ENCODE data around the gene SERPINB2.

SERPINB2 gene

GRCh38 chr18:63887424-63887823, at the start of gene SERPINB2:
TSS of gene SERPINB2 (plus strand) at chr18:63887705. CDS start at chr18:63891445, 3,740 bp downstream.
- DNase-seq (ENCODE audit: low read depth) = no peak

- DNase-seq (ENCODE audit: low read depth) = no peak
Measured at GRCh38 chr18:63843008-63843407, 44.5 kb upstream of the SERPINB2 start.

GRCh38 chr18:63844254-63844653, 43.3 kb upstream of the SERPINB2 start:
- DNase-seq (ENCODE audit: low read depth) = no peak

- no peak for DNase-seq (ENCODE audit: low read depth)
Measured at GRCh38 chr18:63848159-63848558, 39.3 kb upstream of the SERPINB2 start.

GRCh38 chr18:63850020-63850419, 37.5 kb upstream of the SERPINB2 start:
- no peak for DNase-seq (ENCODE audit: low read depth)

- DNase-seq (ENCODE audit: low read depth) = no peak
Measured at GRCh38 chr18:63850636-63851035, 36.9 kb upstream of the SERPINB2 start.

- DNase-seq (ENCODE audit: low read depth) = no peak
Measured at GRCh38 chr18:63858456-63858855, 29.0 kb upstream of the SERPINB2 start.

- DNase-seq (ENCODE audit: low read depth) = no peak
Measured at GRCh38 chr18:63859781-63860475, 27.6 kb upstream of the SERPINB2 start.

GRCh38 chr18:63860531-63860930, 27.0 kb upstream of the SERPINB2 start:
- DNase-seq (ENCODE audit: low read depth) = no peak

- DNase-seq (ENCODE audit: low read depth) = no peak
Measured at GRCh38 chr18:63867368-63868125, 20.0 kb upstream of the SERPINB2 start.

- no peak for DNase-seq (ENCODE audit: low read depth)
Measured at GRCh38 chr18:63868546-63868945, 19.0 kb upstream of the SERPINB2 start.

GRCh38 chr18:63869374-63869773, 18.1 kb upstream of the SERPINB2 start:
- DNase-seq (ENCODE audit: low read depth) = no peak

GRCh38 chr18:63869851-63870250, 17.7 kb upstream of the SERPINB2 start:
- DNase-seq (ENCODE audit: low read depth) = no peak

- DNase-seq (ENCODE audit: low read depth) = no peak
Measured at GRCh38 chr18:63871836-63872235, 15.7 kb upstream of the SERPINB2 start.

GRCh38 chr18:63872586-63872985, 14.9 kb upstream of the SERPINB2 start:
- no peak for DNase-seq (ENCODE audit: low read depth)

- no peak for DNase-seq (ENCODE audit: low read depth)
Measured at GRCh38 chr18:63878343-63878742, 9.2 kb upstream of the SERPINB2 start.

- DNase-seq (ENCODE audit: low read depth) = no peak
Measured at GRCh38 chr18:63878925-63879324, 8.6 kb upstream of the SERPINB2 start.

GRCh38 chr18:63879709-63880108, 7.8 kb upstream of the SERPINB2 start:
- DNase-seq (ENCODE audit: low read depth) = no peak

GRCh38 chr18:63881851-63882250, 5.7 kb upstream of the SERPINB2 start:
- no peak for DNase-seq (ENCODE audit: low read depth)

- DNase-seq (ENCODE audit: low read depth) = no peak
Measured at GRCh38 chr18:63882333-63883141, 5.0 kb upstream of the SERPINB2 start.

GRCh38 chr18:63883617-63884016, 3.9 kb upstream of the SERPINB2 start:
- DNase-seq (ENCODE audit: low read depth) = no peak

GRCh38 chr18:63888470-63889190, 1.1 kb downstream of the SERPINB2 start:
- no peak for DNase-seq (ENCODE audit: low read depth)

Data from activated T-helper 9 cell treated with anti-CD3 and anti-CD28 coated beads, Interleukin-2, amount 50 U/mL, for 16 hours (primary cell).